ENCODE results near the gene AHRR. TPM values are rescaled to one million over a fixed set of nuclear protein-coding genes. Genes with fewer than 3 reads are reported as not detected.

Gene AHRR
- total and polyA plus RNA-seq, 10 of the 15 experiments (the other 5 are each of a cell fraction or from before 2014, with no cell fraction given) = 0.90 to 35.2 (median 19.2) TPM

GRCh38 chr5:453725-454481 lies 132.4 kb downstream of the AHRR start:
- no peak overlapping the region for H2AFZ ChIP-seq (ENCODE audit: control insufficient read depth, low read depth, low read length)
- ChIA-PET CTCF (interaction anchor here (0.9 kb wide), 1 partner anchor 29 kb away, joined by 3 read pairs; no protein-coding TSS in a partner anchor), POLR2A (no interaction called here), SMC1A (ENCODE audit: uncharacterized antibody, unreplicated experiment) (interaction anchor here (1.2 kb wide), 1 partner anchor 137 kb away, joined by 3 read pairs; no protein-coding TSS in a partner anchor), RAD21 (ENCODE audit: unreplicated experiment) (interaction anchor here (1.4 kb wide), 1 partner anchor 18 kb away, joined by 3 read pairs; no protein-coding TSS in a partner anchor)
- H3K27ac ChIP-seq (ENCODE audit: control insufficient read depth, insufficient read depth) = no peak overlapping the region
- no peak overlapping the region for H3K9ac ChIP-seq (ENCODE audit: control insufficient read depth, insufficient read depth, low read length)
- peaks cover 12% of the 10 kb centered on the region; the same call in 2 of the 3 replicates for H3K9me3 ChIP-seq (replicated peaks; ENCODE audit: control insufficient read depth, insufficient read depth, low read length)
- FAIRE-seq = no peak
- intact Hi-C loops (cut with micrococcal nuclease; ENCODE audit: unreplicated experiment) = no loop called here
- peaks cover 20% of the 10 kb centered on the region for H3K79me2 ChIP-seq (ENCODE audit: control insufficient read depth, insufficient read depth, low read length)
- H3K36me3 ChIP-seq (ENCODE audit: control insufficient read depth in 2 of 2, insufficient read depth in 2 of 2, low read length in 1 of 2) = peaks cover 25 to 37% of the 10 kb centered on the region in 2 experiments; a peak in 3 of 4 replicates
- H3K4me1 ChIP-seq (ENCODE audit: control insufficient read depth, insufficient read depth, low read length) = peaks cover 7% of the 10 kb centered on the region
- H3K27me3 ChIP-seq (replicated peaks in 1 of 2; ENCODE audit: control insufficient read depth in 2 of 2, insufficient read depth in 2 of 2, low read length in 1 of 2) = no peaks in the 10 kb centered on the region
- H4K20me1 ChIP-seq (ENCODE audit: control insufficient read depth, insufficient read depth) = no peaks in the 10 kb centered on the region
- H3K4me2 ChIP-seq (ENCODE audit: control insufficient read depth, insufficient read depth) = no peak overlapping the region
- in situ Hi-C loops (cut with MboI) = no loop called here
- no TSS peak for BruUV-seq (replicated peaks)
- TF ChIP-seq ZBTB11 (CRISPR knock-in tag; IDR thresholded peaks at IDR 0.05) (no peak), RBBP5 (conservative IDR thresholded peaks at IDR 0.05) (no peak), USF1 (IDR thresholded peaks at IDR 0.05; ENCODE audit: borderline replicate concordance, extremely low read length, insufficient read depth, low read depth, low read length) (no peak), PAX8 (IDR thresholded peaks at IDR 0.05) (no peak), CTCF (IDR thresholded peaks at IDR 0.05 in 2 of 3, conservative IDR thresholded peaks at IDR 0.05 in 1 of 3; ENCODE audit: control insufficient read depth in 2 of 3, extremely low read depth in 1 of 3, insufficient read depth in 1 of 3, low read depth in 3 of 3, low read length in 3 of 3) (no peak), SMARCA5 (IDR thresholded peaks at IDR 0.05) (no peak), SPI1 (IDR thresholded peaks at IDR 0.05; ENCODE audit: borderline replicate concordance, insufficient read depth, low read depth, low read length) (no peak), SMC3 (IDR thresholded peaks at IDR 0.05; ENCODE audit: borderline replicate concordance, low read length) (no peak), BACH1 (IDR thresholded peaks at IDR 0.05; ENCODE audit: borderline replicate concordance) (no peak), ETV6 (conservative IDR thresholded peaks at IDR 0.05 in 1 of 2, IDR thresholded peaks at IDR 0.05 in 1 of 2; ENCODE audit: borderline replicate concordance in 1 of 2, low read depth in 1 of 2) (no peak), E2F8 (IDR thresholded peaks at IDR 0.05; ENCODE audit: low read depth, partially characterized antibody) (no peak), IKZF2 (IDR thresholded peaks at IDR 0.05) (no peak), SREBF2 (IDR thresholded peaks at IDR 0.05; ENCODE audit: low read length) (no peak), YBX1 (IDR thresholded peaks at IDR 0.05) (no peak)
- ATAC-seq = no peak
- no peak overlapping the region for H3K4me3 ChIP-seq
- no peak for DNase-seq (ENCODE audit: low read depth, low spot score)
- 97% methylated on average over 15 of the region's 16 CpGs for WGBS (ENCODE audit: insufficient coverage, insufficient replicate concordance, low lambda C conversion rate, missing lambda C conversion rate)

All from GM12878 (cell line).